Measurements from ENCODE around the gene SLC30A1.

- TF ChIP-seq, protein P1, sequence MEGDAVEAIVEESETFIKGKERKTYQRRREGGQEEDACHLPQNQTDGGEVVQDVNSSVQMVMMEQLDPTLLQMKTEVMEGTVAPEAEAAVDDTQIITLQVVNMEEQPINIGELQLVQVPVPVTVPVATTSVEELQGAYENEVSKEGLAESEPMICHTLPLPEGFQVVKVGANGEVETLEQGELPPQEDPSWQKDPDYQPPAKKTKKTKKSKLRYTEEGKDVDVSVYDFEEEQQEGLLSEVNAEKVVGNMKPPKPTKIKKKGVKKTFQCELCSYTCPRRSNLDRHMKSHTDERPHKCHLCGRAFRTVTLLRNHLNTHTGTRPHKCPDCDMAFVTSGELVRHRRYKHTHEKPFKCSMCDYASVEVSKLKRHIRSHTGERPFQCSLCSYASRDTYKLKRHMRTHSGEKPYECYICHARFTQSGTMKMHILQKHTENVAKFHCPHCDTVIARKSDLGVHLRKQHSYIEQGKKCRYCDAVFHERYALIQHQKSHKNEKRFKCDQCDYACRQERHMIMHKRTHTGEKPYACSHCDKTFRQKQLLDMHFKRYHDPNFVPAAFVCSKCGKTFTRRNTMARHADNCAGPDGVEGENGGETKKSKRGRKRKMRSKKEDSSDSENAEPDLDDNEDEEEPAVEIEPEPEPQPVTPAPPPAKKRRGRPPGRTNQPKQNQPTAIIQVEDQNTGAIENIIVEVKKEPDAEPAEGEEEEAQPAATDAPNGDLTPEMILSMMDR (IDR thresholded peaks at IDR 0.05): no peak
- TF ChIP-seq POLR2A (IDR thresholded peaks at IDR 0.05): no peak
These were observed 16.5 kb upstream of the SLC30A1 start for GRCh38 chr1:211595419-211595818.

Data from Peyer's patch (tissue), 4 donors.